Calu3 (cell line): ENCODE data around the gene PRR19. TPM values are rescaled to one million over a fixed set of nuclear protein-coding genes. Genes with fewer than 3 reads are reported as not detected.

Experiments used
- BruUV-seq: library from RNA; stranded (reverse); fragments of 400-500 nt; replicated peaks from 2 replicates; lab custom pipeline; 2021; lab: Mats Ljungman, UMichigan
- CTCF ChIA-PET: fragments of 300-600 bp; sonication (Branson Sonifier 250); formaldehyde crosslinking; loops from one replicate; lab custom pipeline; 2022; ENCODE audit warnings: antibody characterized with exemption; lab: Charles Lee
- DNase-seq: peaks from one replicate; pipeline ENCODE4 v3.0.0; 2022
- H3K27ac Mint-ChIP-seq: one replicate; pipeline ENCODE4 v1.8.0; 2022; ENCODE audit warnings: mixed read lengths; ENCODE audit not compliant: unreplicated experiment
- H3K27me3 Mint-ChIP-seq: one replicate; pipeline ENCODE4 v1.8.0; 2022; ENCODE audit warnings: mixed read lengths; ENCODE audit not compliant: unreplicated experiment
- H3K36me3 Mint-ChIP-seq: one replicate; pipeline ENCODE4 v1.8.0; 2022; ENCODE audit warnings: mild to moderate bottlenecking, moderate library complexity, mixed read lengths; ENCODE audit not compliant: insufficient read depth, unreplicated experiment
- H3K4me1 Mint-ChIP-seq: one replicate; pipeline ENCODE4 v1.8.0; 2022; ENCODE audit warnings: mild to moderate bottlenecking, low read depth, mixed read lengths; ENCODE audit not compliant: unreplicated experiment
- H3K4me3 Mint-ChIP-seq: one replicate; pipeline ENCODE4 v1.8.0; 2022; ENCODE audit warnings: mild to moderate bottlenecking, low read depth, moderate library complexity, mixed read lengths; ENCODE audit not compliant: unreplicated experiment
- H3K9me3 Mint-ChIP-seq: one replicate; pipeline ENCODE4 v1.8.0; 2022; ENCODE audit warnings: low read depth, mixed read lengths; ENCODE audit not compliant: unreplicated experiment
- intact Hi-C: fragments of 100-400 bp; cut with micrococcal nuclease; formaldehyde crosslinking; loops from one replicate; pipeline ENCODE4 v1.10.0; 2022; ENCODE audit not compliant: unreplicated experiment
- total RNA-seq: library from RNA; stranded (reverse); gene quantifications from 2 replicates; pipeline ENCODE4 v1.2.3, GENCODE V29; 2022
- TF ChIP-seq, protein P1 (sequence below): fragments of 200-600 bp; IDR thresholded peaks from one replicate; pipeline ENCODE4 v1.8.0; 2022; ENCODE audit warnings: antibody characterized with exemption; ENCODE audit not compliant: unreplicated experiment

Gene PRR19
- total RNA-seq, 1 experiment from 2014 or later, result 2.4 TPM

DNA sequence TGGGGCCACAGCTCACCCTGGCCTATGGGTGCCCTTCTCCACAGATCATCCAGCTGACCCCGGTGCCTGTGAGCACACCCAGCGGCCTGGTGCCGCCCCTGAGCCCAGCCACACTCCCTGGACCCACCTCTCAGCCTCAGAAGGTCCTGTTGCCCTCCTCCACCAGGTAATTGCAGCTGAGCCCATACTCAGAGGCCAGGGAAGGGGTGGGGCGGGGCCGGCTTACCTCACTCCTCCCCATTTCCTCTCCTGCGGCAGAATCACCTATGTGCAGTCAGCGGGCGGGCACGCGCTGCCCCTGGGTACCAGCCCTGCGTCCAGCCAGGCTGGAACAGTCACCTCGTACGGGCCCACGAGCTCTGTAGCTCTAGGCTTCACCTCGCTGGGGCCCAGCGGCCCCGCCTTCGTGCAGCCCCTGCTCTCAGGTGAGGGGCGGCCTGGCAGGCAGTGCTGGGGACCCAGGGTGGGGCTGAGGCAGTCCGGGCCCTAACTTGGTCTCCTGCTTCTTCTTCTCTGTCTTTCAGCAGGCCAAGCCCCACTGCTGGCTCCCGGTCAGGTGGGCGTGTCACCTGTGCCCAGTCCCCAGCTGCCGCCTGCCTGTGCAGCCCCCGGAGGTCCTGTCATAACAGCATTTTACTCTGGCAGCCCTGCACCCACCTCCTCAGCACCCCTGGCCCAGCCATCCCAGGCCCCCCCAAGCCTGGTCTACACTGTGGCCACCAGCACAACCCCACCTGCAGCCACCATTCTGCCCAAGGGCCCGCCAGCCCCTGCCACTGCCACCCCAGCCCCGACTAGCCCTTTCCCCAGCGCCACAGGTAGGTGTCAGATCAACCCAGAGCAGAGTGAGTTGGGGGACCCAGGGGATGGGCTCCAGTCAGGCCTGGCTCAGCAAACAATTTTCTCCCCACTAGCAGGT lies 9.6 kb upstream of the PRR19 start:
- no peak overlapping the region for H3K4me3 Mint-ChIP-seq
- no TSS peak for BruUV-seq
- H3K36me3 Mint-ChIP-seq, result peaks cover 64% of the 10 kb centered on the region
- CTCF ChIA-PET, result no interaction called here
- H3K27ac Mint-ChIP-seq, result peak overlapping the region; percentile 22
- H3K27me3 Mint-ChIP-seq, result no peaks in the 10 kb centered on the region
- intact Hi-C loops, result no loop called here
- TF ChIP-seq, protein P1, sequence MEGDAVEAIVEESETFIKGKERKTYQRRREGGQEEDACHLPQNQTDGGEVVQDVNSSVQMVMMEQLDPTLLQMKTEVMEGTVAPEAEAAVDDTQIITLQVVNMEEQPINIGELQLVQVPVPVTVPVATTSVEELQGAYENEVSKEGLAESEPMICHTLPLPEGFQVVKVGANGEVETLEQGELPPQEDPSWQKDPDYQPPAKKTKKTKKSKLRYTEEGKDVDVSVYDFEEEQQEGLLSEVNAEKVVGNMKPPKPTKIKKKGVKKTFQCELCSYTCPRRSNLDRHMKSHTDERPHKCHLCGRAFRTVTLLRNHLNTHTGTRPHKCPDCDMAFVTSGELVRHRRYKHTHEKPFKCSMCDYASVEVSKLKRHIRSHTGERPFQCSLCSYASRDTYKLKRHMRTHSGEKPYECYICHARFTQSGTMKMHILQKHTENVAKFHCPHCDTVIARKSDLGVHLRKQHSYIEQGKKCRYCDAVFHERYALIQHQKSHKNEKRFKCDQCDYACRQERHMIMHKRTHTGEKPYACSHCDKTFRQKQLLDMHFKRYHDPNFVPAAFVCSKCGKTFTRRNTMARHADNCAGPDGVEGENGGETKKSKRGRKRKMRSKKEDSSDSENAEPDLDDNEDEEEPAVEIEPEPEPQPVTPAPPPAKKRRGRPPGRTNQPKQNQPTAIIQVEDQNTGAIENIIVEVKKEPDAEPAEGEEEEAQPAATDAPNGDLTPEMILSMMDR, result no peak
- H3K4me1 Mint-ChIP-seq, result peaks cover 11% of the 10 kb centered on the region
- no peak for DNase-seq
- H3K9me3 Mint-ChIP-seq, result no peaks in the 10 kb centered on the region

DNA sequence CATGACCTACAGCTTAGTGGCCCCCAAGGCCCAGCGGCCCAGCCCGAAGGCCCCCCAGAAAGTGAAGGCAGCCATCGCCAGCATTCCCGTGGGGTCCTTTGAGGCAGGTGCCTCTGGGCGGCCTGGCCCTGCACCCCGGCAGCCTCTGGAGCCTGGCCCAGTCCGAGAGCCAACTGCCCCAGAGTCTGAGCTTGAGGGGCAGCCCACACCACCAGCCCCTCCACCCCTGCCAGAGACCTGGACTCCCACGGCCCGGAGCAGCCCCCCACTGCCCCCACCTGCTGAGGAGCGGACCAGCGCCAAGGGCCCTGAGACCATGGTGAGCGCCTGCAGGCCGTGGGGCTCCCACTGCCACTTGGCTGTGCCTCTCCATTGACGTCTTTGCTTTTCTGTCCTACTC lies 9.0 kb upstream of the PRR19 start:
- H3K4me1 Mint-ChIP-seq, result peaks cover 11% of the 10 kb centered on the region
- intact Hi-C loops, result no loop called here
- peaks cover 61% of the 10 kb centered on the region for H3K36me3 Mint-ChIP-seq
- CTCF ChIA-PET, result no interaction called here
- H3K9me3 Mint-ChIP-seq, result no peaks in the 10 kb centered on the region
- no peak overlapping the region for H3K4me3 Mint-ChIP-seq
- no peaks in the 10 kb centered on the region for H3K27me3 Mint-ChIP-seq
- TF ChIP-seq, protein P1, result no peak
- no peak for DNase-seq
- no peak overlapping the region for H3K27ac Mint-ChIP-seq
- no TSS peak for BruUV-seq

DNA sequence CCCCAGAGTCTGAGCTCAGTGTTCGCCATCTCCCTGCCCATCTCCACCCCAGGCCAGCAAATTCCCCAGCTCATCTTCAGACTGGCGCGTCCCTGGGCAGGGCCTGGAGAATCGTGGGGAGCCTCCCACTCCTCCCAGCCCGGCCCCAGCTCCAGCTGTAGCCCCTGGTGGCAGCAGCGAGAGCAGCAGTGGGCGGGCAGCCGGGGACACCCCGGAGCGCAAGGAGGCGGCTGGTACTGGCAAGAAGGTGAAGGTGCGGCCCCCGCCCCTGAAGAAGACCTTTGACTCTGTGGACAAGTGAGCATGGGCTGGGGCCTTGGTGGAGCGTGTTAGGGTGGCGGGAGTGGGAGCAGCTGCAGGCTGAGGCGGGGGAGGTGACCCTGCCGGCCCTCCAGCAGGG lies 8.4 kb upstream of the PRR19 start:
- no peaks in the 10 kb centered on the region for H3K27me3 Mint-ChIP-seq
- intact Hi-C loops, result no loop called here
- no peaks in the 10 kb centered on the region for H3K9me3 Mint-ChIP-seq
- H3K4me3 Mint-ChIP-seq, result no peak overlapping the region
- DNase-seq, result no peak
- H3K27ac Mint-ChIP-seq, result no peak overlapping the region
- TF ChIP-seq, protein P1, result no peak
- CTCF ChIA-PET, result no interaction called here
- H3K36me3 Mint-ChIP-seq, result peaks cover 61% of the 10 kb centered on the region
- H3K4me1 Mint-ChIP-seq, result peaks cover 11% of the 10 kb centered on the region
- BruUV-seq, result no TSS peak

DNA sequence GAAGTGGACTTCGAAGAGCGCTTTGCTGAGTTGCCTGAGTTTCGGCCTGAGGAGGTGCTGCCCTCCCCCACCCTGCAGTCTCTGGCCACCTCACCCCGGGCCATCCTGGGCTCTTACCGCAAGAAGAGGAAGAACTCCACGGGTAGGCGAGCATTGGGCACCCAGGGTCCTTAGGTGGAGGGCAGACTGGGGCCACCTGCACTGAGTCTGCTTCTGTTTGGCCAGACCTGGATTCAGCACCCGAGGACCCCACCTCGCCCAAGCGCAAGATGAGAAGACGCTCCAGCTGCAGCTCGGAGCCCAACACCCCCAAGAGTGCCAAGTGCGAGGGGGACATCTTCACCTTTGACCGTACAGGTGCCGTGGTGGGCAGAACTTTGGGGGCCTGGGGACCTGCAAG lies 8.0 kb upstream of the PRR19 start:
- Mint-ChIP-seq H3K9me3 (no peaks in the 10 kb centered on the region), H3K27me3 (no peaks in the 10 kb centered on the region), H3K36me3 (peaks cover 60% of the 10 kb centered on the region), H3K27ac (no peak overlapping the region), H3K4me1 (peaks cover 11% of the 10 kb centered on the region), H3K4me3 (no peak overlapping the region)
- TF ChIP-seq, protein P1, result no peak
- CTCF ChIA-PET, result no interaction called here
- intact Hi-C loops, result no loop called here
- BruUV-seq, result no TSS peak
- no peak for DNase-seq
